HG03139 (cell line): ENCODE data around the gene PTK7.
"Not testable (repeated sequence)": the region's sequence is repeated elsewhere in the genome, so short reads cannot be mapped to it uniquely, and the experiment has no call there.

Experiments
- ATAC-seq: cut with Tn5 transposase; IDR thresholded peaks from one replicate; pipeline ENCODE4 v1.9.1; 2021; ENCODE audit not compliant: unreplicated experiment

PTK7 gene

DNA sequence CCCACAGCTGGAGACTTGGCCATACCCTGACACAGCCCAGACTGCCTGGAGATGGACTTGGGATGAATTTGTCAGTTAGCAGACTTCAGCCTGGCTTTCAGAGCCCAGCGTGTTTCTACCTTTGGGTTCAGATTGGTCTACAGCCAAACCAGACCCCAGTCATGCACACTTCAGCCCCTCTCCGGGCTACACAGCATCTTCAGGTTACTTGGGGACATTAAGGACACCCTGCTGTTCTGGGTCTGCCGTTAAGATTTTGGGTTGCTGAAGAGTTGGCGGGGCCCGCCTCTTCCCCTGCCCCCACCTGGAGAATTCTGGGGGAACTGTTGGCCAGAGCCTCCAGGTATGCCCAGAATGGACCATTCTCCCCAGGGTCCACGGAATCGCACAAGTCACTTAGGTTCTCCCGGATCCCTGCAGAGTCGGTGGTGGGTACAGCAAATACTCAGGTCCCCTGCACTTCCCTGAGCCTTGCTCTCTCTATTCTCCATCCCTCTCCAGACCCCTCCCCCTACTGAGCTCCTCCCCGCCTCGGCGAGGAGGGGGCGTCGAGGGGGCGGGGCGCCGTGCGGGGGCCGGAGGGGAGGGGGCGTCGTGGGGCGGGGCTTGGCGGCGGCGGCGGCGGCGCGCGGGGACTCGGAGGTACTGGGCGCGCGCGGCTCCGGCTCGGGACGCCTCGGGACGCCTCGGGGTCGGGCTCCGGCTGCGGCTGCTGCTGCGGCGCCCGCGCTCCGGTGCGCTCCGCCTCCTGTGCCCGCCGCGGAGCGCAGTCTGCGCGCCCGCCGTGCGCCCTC, at the start of gene PTK7:
Gene PTK7, plus strand, starts transcription at position 645 of the 794 bp plus-strand sequence. CDS start 175 bp downstream, outside the sequence.
- ATAC-seq: no peak

DNA sequence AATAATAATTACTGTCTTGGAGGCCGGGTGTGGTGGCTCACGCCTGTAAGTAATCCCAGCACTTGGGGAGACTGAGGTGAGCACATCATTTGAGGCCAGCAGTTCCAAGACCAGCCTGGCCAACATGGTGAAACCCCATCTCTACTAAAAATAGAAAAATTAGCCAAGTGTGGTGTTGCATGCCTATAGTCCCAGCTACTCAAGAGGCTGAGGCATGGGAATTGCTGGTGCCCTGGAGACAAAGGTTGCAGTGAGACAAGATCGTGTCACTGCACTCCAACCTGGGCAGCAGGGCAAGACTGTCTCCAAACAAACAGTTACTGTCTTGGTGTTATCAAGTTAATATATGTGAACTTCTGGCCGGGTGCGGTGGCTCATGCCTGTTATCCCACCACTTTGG, 49.7 kb upstream of the PTK7 start:
- ATAC-seq: no peak

DNA sequence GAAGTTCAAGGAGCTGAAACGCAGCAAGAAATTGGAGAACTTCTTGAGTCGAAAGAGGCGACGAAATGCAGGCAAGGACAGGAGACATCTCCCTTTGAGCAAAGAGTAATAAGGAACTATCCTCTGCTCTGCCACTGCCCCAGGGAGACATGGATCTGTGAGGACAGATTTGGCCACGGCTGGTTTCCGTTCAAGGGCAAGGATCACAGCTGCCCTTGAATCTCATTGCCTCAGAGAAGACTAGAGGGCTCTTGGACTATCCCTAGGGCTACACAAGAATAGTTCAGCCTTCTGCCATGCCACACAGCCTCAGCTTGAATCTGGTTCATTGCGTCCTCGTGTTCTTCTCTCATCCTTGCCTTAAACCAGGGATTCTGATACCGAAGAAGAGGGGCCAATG, 47.0 kb upstream of the PTK7 start:
- no peak for ATAC-seq

DNA sequence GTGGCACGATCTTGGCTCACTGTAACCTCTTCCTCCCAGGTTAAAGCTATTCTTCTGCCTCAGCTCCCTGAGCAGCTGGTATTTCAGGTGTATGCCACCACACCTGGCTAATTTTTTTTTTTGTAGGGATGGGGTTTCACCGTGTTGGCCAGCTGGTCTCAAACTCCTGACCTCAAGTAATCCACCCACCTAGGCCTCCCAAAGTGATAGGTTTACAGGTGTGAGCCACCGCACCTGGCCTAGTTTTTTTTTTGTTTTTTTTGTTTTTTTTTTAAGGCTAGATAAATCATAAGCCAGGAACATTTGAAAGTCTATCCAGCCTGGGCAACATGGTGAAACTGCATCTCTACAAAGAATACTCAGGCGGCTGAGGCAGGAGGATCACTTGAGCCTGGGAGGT, 43.8 kb upstream of the PTK7 start:
- ATAC-seq: no peak

DNA sequence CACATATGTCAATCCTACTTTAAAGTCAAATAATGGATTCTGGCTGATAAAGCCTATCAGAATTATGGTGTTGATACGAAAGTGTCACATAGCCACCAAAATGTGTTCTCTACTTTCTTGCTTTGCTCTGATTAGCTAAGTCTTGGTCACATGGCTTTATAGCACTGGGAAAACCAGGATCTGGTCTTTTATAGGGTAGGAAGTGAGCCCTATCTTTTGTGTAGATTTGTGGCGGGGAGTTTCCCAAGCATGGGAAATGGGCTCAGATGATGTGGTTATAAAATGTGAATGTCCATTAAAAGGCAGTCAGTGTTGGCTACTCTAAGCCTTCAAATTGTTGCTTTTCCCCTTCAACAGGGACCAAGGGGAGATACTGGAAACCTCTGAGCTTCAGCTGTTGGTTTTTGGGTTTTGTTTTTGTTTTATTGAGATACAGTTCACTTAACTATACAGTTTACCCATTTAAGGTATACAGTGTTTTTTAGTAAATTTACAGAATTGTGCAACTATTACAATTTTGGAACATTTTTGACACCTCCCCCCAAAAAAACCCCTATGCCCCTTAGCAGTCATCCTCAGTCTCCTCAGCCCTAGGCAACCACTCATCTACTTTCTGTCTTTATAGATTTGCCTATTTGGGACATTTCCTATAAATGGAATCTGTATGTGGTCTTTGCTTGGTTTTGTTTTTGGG, 42.5 kb upstream of the PTK7 start:
- no peak for ATAC-seq

DNA sequence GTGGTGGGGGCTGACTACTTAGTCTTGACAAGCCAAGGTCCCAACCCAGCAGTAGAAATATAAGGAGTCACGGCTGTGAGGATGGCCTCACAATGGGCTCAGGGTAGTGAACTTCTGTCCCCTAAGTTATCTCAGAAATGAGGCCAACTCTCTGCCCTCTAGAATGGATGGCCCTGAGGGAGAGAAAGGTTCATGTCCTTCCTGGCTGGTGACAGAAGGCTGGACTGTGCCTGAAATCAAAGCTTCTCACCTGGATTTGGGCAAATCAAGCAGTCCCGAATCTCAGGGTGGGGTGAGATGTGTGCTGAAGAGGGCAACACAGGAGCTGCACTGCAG, 42.0 kb upstream of the PTK7 start:
- ATAC-seq: no peak

DNA sequence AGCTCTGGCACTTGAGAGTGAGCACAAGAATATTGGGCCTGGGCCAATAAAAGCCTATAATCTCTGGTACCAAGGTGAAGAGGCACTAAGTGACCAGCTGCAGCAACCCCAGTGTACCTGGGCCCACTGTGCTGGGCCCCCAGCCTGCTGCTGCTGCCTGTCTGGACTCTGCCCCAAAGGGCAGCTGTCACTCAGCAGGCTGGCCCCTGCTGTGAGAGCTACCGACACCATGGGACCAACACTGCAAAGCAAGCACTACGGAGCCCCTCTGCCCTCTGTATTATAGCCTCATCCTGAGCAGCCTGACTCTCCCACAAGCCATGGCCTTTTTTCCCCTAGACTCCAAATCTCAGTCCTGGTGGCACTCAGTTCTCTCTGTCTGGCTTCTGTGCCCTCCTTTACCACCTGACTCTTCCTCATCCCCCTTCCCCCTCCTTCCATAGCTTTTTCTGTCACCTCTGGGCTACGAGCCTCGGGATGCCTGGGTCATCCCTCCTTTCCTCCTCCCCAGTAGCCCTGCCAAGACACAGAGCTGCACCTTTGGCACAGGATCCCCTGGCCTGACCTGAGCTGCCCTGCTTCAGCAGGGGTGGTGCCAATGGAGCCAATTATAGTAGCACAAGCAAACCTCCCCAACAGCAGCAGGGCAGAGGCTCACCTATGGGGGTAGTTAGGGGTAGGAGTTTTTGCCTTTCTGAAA, 40.5 kb upstream of the PTK7 start:
- ATAC-seq: no peak

DNA sequence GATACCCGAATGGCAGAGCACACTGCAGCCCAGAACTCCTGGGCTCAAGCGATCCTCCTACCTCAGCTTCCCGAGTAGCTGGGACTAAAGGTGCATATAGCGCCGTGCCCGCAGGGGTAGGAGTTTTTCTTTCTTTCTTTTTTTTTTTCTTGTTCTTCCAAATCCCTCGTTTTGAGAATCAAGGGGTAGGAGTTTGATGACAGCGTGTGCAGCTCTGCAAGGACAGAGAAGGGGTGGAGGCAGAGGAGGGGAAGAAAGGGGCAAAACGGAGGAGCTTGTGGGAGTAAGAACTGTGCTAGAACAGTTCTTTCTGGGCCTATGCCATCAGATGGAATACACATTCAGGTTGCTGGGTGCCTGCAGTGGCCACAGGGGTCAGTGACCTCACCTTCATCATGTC, 39.4 kb upstream of the PTK7 start:
- ATAC-seq: no peak

DNA sequence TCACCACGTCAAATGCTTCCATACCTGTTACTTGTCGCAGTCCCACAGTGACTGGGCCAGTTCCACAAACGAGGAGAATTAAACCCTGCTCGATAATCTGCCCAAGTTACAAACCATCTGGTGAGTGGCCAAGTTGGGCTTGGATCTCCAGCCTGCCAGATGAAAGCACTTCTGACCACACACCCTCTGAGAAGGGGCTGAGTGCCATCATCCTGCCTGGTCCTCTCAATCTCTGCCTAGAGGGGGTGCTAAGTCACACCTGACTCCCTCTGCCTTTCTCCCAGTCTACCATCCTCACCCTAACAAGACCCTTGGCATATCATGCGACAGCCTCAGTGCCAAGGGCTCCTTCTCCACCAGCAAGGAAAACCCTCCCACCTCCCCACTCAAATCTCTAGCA, 38.9 kb upstream of the PTK7 start:
- ATAC-seq: no peak

DNA sequence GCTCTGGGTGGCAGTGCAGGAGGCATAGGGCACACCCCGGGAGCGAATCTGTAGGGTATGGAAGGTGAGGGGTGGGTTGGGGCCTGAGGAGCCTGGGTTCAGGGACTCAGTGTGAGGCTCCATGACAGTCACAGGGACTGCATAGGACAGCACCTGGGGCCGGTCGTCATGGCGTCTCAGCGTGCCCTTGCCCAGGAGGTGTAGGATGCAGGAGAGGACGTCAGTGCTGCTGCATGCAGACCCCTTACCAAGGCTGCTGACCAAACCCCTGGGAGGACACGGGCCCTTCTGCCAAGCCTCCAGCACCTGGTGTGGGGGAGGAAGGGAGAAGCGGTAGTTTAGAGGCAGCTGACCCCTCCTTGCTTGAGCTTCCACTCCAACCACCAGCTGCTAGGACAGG, 38.4 kb upstream of the PTK7 start:
- ATAC-seq: no peak

DNA sequence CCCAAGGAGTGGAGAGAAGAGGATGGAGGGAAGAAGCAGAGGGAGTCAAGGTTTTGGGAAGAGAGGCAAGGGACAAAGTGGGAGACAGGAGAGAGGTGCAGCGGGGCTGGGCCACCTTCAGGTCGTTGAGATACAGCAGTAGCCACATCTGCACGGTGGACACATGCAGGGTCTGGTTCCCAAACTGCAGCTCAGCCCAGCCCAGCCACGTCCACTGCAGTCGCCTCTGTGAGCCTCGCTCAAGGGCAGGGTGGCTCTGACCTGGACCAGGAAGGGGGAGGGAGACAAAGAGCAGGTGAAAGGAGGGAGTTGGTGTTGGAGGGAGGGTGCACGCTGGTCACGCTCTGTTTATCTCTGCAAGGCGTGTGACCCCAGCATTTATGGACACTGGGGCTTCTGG, 37.4 kb upstream of the PTK7 start:
- ATAC-seq: no peak

DNA sequence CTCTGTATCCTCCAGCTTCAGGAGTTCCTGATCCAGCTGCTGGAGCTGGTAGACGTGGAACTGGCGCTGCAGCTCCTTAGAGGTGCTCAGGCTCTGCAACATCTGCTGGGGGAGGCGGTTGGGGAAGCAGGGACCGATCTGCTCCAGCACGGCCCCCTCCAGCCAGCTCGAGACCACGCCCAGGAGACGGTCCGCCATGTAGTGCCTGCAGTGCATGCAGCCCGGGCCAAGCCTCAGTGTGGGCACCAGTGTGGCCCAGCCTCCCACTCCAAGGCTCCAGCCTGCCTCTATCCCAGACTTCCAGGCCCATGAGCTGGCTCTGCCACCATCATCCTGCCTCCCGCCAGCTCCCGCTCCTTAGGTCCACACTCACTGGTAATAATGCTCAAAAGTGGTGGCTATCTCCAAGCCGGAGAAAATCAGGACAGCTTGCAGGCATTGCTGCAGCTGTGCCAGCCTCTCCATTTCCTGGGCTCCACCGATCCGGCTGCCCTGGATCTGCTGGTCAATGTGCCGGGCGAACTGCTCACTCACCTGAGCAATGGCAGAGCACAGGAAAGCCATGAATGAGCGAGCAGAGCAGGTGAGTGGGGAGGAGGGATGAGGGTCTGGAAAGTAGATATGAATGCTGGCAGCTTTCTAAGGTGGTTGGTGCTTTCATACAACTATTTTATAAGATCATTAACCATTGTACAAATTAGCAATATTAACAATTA, 35.4 kb upstream of the PTK7 start:
- no peak for ATAC-seq

DNA sequence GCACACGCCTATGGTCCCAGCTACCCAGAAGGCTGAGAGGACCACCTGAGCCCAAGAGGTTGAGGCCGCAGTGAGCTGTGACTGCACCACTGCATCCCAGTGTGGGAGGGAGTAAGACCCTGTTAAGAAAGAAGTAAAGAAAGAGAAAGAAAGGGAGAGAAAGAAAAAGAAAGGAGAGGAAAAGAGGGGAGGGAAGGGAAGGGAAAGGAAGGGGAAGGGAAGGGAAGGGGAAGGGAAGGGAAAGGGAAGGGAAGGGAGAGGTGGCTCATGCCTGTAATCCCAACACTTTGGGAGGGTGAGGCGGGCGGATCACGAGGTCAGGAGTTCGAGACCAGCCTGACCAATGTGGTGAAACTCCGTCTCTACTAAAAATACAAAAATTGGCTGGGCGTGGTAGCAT, 34.6 kb upstream of the PTK7 start:
- not testable (repeated sequence) for ATAC-seq

DNA sequence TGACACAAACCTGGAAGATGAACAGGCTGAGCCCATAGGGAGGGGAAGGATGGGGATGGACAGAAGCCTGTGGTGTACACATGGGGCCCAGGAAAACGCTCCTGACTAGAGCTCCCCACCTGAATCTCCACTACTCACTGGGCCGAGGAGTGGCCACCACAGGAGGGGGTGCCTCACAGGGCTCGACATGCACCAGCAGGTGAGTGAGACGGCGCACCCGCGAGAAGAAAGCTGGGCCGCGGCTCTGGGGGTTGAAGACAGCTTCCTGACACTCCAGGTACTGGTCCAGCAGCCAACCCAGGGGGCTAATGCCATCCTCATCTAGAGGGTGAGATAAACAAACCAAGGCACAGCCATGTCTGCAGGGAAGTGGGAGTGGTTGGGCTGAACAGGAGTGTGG, 32.8 kb upstream of the PTK7 start:
- ATAC-seq: no peak

DNA sequence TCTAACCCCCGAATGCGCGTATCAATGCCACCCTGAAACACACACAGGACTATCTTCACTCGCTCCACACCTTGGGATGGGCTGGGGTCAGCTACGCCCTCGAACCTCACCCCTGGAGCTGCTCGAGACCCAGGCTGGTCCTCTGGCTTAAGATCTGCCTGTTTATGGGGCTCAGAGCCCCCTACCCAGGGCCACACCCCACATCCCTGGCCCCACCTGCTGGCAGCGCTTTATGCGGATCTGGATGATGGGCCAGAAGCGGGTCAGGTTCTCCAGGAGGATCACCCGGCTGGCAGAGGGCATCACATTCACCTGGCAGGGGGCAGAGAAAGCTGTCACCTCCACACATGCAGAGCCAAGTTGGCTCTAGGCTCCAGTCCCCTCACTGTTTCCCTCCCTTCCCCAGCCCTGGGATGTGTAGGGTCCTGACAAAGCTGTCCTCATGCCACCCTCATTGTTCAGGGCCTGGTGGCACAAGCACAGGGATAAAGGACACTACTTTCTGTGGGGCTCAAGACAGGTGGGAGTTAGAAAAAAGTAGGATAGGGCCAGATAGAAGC, 30.7 kb upstream of the PTK7 start:
- ATAC-seq: no peak

DNA sequence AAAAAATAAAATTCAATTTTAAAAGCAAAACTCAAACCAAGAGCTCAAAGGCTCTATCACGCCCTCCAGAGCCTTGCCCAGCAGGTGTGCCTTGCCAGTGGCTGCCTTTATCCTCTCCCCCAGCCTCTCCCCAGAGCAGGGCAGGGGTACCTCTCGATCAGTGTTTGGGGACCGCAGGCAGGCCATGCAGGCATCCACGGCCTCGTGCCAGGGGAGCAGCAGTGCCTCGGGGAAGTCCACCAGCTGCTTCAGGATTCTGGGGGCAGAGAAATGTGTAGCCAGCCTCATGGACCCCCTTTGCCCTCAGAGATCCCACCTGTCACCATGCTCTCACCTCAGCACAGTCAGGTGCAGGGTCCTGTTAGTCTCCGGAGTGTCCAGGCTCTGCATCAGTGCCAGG, 28.1 kb upstream of the PTK7 start:
- no peak for ATAC-seq

DNA sequence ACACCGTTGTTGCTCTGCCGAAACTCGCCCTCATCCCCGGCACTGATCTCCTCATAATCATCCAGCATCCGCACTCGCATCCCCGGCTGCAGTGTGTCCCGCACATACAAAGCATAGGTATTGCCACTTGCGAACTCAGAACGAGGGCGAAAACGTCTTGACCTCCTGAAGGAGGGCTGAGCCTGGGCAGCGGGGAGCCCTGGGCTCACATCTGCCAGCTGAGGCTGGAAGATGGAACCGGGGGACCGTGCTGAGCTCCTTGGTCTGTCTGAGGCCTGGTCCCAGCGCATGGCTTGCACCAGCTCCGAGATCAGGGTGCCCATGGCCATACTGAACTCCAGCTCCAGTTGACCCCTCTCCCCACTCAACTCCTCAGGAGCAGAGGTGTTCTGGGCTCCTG, 25.1 kb upstream of the PTK7 start:
- no peak for ATAC-seq

DNA sequence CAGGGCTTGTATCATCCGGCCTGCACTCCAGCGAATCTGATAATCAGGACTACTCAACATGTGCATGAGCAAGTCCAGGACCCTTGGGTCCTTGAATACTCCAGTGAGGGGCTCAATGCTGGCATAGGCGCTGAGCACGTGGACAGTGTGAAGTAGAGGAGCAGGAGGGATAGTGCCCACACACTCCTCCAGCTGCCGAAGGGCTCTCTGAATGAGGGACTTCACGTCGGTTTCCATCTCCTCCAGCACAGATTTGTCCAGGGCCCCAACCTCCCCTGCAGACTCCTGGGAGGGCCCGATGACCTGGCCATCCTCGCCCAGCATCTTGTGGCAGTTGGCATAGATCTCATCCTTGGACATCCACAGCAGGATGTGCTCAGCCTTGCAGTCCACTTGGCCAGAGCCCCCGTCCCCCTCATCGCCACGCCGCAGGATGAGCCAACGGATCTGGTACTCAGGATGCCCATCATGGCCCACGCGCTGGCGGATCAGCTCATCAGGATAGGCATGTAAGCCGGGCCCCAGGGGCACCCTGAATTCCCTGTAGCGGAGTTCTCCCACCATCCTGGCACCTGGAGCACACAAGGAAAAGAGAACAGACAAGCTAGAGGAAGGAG, 23.8 kb upstream of the PTK7 start:
- no peak for ATAC-seq

DNA sequence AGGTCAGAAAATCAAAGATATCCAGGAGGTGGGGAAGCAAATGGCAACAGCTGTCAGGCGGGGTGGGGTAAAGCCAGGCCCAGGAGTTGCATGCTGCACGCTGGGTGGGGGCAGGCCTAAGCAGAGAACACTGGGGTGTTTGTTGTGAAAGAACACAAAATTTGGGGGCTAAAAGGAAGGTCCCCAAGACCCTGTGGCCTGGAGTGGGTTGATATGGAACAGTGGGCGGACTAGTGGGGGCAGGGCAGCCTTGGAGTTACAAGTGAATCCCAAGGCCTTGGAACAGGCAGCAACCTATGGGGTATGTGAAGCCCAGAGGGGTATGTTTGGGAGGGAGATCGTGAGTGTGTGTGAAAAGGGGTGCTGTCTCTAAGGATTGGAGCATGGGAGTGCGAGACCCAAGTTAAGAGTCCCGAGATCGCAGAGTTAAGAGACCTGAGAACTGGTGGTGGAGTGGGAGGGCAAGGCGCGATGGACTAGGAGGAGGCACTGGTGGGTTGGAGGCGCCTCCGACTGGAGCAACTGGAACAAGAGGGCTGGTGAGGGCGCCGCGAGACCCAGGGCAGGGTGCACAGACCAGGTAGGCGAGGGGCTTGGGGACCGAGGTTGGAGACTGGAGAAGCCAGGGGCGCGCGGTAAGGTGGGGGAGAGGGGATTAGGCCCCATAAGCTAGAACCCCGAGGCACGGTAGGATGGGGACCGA, 23.1 kb upstream of the PTK7 start:
- ATAC-seq: no peak

DNA sequence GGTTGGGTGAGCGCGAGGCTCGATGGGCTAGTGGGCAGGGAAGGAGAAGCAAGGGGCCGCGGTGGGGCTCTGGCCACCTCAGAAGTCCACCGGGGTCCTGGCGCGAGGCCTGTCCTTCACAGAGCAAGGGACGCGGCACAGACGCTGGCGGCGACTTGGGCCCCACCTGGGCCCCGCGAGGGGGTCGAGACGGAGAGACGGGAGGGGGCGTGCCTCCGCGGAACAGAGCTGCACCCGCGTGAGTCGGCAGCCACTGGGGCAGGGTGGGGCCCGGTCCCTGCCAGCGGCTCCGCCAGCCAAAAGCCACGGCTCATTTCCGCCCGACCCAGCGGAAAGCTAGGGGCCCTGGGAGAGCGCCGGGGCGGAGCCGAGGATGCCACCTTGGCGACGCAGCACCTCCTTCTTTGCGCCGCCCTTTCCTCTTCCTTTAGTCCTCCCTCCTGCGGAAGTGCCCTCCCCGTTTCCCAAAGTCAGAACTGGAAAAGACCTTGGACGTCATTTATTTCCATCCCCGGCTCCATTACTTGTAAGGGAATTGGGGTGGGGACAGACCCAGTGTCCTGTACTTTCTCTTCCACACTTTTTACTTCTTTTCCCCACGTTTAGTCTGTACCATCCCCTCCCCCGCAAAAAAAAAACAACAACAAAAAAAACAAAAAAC, 22.4 kb upstream of the PTK7 start, which contains the start of gene CUL7:
Gene CUL7, minus strand, starts transcription at position 307 of the 661 bp plus-strand sequence. CDS start 1,063 bp downstream, outside the sequence.
- peak; percentile 82 for ATAC-seq
